Naive thymus-derived CD4-positive, alpha-beta T cell (primary cell): ENCODE results near the gene CBX3. TPM values are rescaled to one million over a fixed set of nuclear protein-coding genes. Genes with fewer than 3 reads are reported as not detected.
A peak's percentile ranks its signal among the peaks of the same experiment; 100 is the strongest.
"Not testable (repeated sequence)": the region's sequence is repeated elsewhere in the genome, so short reads cannot be mapped to it uniquely, and the experiment has no call there.

Experiments
- ATAC-seq: fragments of 150-1000 bp; cut with Tn5 transposase; 2 replicates; pipeline ENCODE4 v1.10.0; 2021; ENCODE audit warnings: mild to moderate bottlenecking, moderate library complexity
- CTCF ChIA-PET: fragments of 350-600 bp; sonication (Branson Sonifier 250); formaldehyde crosslinking; loops from one replicate; lab custom pipeline; 2021; ENCODE audit warnings: antibody characterized with exemption; lab: Charles Lee
- POLR2A ChIA-PET: fragments of 350-600 bp; sonication (Branson Sonifier 250); formaldehyde crosslinking; loops from one replicate; lab custom pipeline; 2021; ENCODE audit warnings: antibody characterized with exemption, inconsistent platforms; lab: Charles Lee
- DNase-seq, 9 donors: peaks; one replicate each; pipeline versions ENCODE4 v3.0.0 to v3.0.0-alpha.2; 2020 to 2022; ENCODE audit warnings: mixed read lengths in 1 of 9
- H3K27ac ChIP-seq: one replicate; pipeline ENCODE4 v1.7.0; 2013; ENCODE audit warnings: mild to moderate bottlenecking, low read depth, low read length, moderate library complexity
- H3K27me3 ChIP-seq, 2 donors: one replicate each; pipeline ENCODE4 v1.7.0; 2013; ENCODE audit warnings: low read length in 2 of 2, mild to moderate bottlenecking in 2 of 2, moderate library complexity in 2 of 2; ENCODE audit not compliant: control insufficient read depth in 2 of 2, insufficient read depth in 2 of 2
- H3K36me3 ChIP-seq, 3 experiments: 1 replicate in 2 of 3; 2 replicates in 1 of 3; pipeline ENCODE4 v1.7.0; 2013; ENCODE audit warnings: low read length in 3 of 3, mild to moderate bottlenecking in 3 of 3, moderate library complexity in 1 of 3; ENCODE audit not compliant: insufficient read depth in 3 of 3, control insufficient read depth in 2 of 3
- H3K4me1 ChIP-seq, 2 donors: one replicate each; pipeline ENCODE4 v1.7.0; 2013; ENCODE audit warnings: low read length in 2 of 2, mild to moderate bottlenecking in 2 of 2, moderate library complexity in 1 of 2; ENCODE audit not compliant: control insufficient read depth in 2 of 2, insufficient read depth in 2 of 2
- H3K4me3 ChIP-seq: 2 replicates; pipeline ENCODE4 v1.7.0; 2013; ENCODE audit warnings: mild to moderate bottlenecking, low read length
- H3K9me3 ChIP-seq, 3 experiments: 1 replicate in 2 of 3; 2 replicates in 1 of 3; pipeline ENCODE4 v1.7.0; 2013; ENCODE audit warnings: low read length in 3 of 3; ENCODE audit not compliant: control insufficient read depth in 2 of 3
- H3K27ac Mint-ChIP-seq, 9 donors: one replicate each; pipeline ENCODE4 v1.8.0; 2020 to 2022; ENCODE audit warnings: mixed read lengths in 9 of 9, mild to moderate bottlenecking in 8 of 9, moderate library complexity in 5 of 9, inconsistent platforms in 2 of 9
- H3K27me3 Mint-ChIP-seq, 5 donors: one replicate each; pipeline ENCODE4 v1.8.0; 2021 to 2022; ENCODE audit warnings: mixed read lengths in 5 of 5, mild to moderate bottlenecking in 1 of 5
- H3K36me3 Mint-ChIP-seq, 5 donors: one replicate each; pipeline ENCODE4 v1.8.0; 2020 to 2022; ENCODE audit warnings: mixed read lengths in 5 of 5, mild to moderate bottlenecking in 3 of 5, inconsistent platforms in 1 of 5
- H3K4me1 Mint-ChIP-seq, 7 donors: one replicate each; pipeline ENCODE4 v1.8.0; 2020 to 2022; ENCODE audit warnings: mixed read lengths in 7 of 7, mild to moderate bottlenecking in 3 of 7, inconsistent platforms in 1 of 7
- H3K4me3 Mint-ChIP-seq, 10 donors: one replicate each; pipeline ENCODE4 v1.8.0; 2020 to 2022; ENCODE audit warnings: mild to moderate bottlenecking in 10 of 10, mixed read lengths in 10 of 10, moderate library complexity in 6 of 10, inconsistent platforms in 2 of 10
- H3K9me3 Mint-ChIP-seq, 11 donors: one replicate each; pipeline ENCODE4 v1.8.0; 2020 to 2022; ENCODE audit warnings: mixed read lengths in 11 of 11, mild to moderate bottlenecking in 4 of 11, inconsistent platforms in 1 of 11, moderate library complexity in 1 of 11
- intact Hi-C, 2 donors: fragments of 100-400 bp; cut with micrococcal nuclease; formaldehyde crosslinking; loops; one replicate each; pipeline ENCODE4 v1.15.1; 2023
- polyA plus RNA-seq, 2 donors: library from polyadenylated mRNA; unstranded; fragments of 300-500 nt; fragmentation: Illumina TruSeq; gene quantifications; one replicate each; pipeline ENCODE4 v1.2.3, GENCODE V29; 2021
- total RNA-seq, 6 experiments: library from RNA in 5 of 6; stranded (reverse) in 5 of 6; gene quantifications; 1 replicate in 5 of 6; 2 replicates in 1 of 6; pipeline ENCODE4 v1.2.3 and lab custom pipeline; 2021 to 2026

The CBX3 gene
- total and polyA plus RNA-seq, 7 experiments from 2014 or later: 86.9 to 214 (median 112) TPM

DNA sequence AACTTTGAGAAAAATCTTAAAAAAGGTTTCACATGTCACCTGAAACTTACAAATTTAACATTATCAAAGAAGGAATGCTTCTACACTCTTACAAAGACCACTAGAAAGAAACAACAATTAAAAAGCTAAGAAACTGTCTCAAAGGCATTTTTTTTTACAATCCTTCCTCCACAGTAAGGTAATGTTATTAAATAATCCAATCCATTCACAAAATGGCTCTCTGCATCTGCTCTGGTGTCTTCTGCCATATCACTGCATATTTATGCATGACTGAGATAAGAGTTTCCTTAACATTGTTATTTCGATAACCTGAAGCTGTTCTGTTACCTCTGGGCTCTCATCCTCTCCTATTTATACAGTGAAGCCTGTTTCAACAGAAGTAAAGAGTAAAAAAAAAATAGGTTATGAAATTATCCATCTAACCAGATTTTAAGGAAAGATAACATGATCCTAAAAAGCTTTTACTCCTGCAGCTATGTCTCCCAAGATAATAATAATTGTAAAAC, 9.5 kb upstream of the CBX3 start:
- H3K4me3 Mint-ChIP-seq: peak overlapping the region; percentile 30 to 100 (median 62)
- H3K27ac Mint-ChIP-seq: peak overlapping the region in 8 of 9 donors; percentile 10 to 99 (median 72)
- ChIA-PET POLR2A (interaction anchor here (0.7 to 13.1 kb wide), 12 partner anchors 8 to 1226 kb away, joined by 3 to 289 read pairs (median 6); partner anchors contain the start of genes CBX3, HNRNPA2B1 and NFE2L3), CTCF (interaction anchor here (0.6 to 10.0 kb wide), 8 partner anchors 12 to 300 kb away, joined by 3 to 177 read pairs (median 4); no protein-coding TSS in a partner anchor)
- H3K9me3 Mint-ChIP-seq: peaks cover 0 to 3% (median 0%) of the 10 kb centered on the region in 11 donors
- H3K36me3 ChIP-seq: peaks cover 49 to 80% (median 52%) of the 10 kb centered on the region in 3 experiments
- intact Hi-C loops: loop anchor here in 1 of 2 donors (2.0 kb wide), 1 partner anchor 21 kb away; no protein-coding TSS in a partner anchor
- H3K36me3 Mint-ChIP-seq: peaks cover 30 to 80% (median 67%) of the 10 kb centered on the region in 5 donors
- H3K4me3 ChIP-seq: peak overlapping the region; percentile 8
- peak overlapping the region; percentile 36 for H3K27ac ChIP-seq
- no peaks in the 10 kb centered on the region for H3K27me3 ChIP-seq
- peaks cover 65 to 98% (median 88%) of the 10 kb centered on the region in 7 donors for H3K4me1 Mint-ChIP-seq
- H3K27me3 Mint-ChIP-seq: no peaks in the 10 kb centered on the region
- H3K4me1 ChIP-seq: peaks cover 54 to 60% of the 10 kb centered on the region in 2 donors
- H3K9me3 ChIP-seq: no peaks in the 10 kb centered on the region
- ATAC-seq (no peak), DNase-seq (no peak)

DNA sequence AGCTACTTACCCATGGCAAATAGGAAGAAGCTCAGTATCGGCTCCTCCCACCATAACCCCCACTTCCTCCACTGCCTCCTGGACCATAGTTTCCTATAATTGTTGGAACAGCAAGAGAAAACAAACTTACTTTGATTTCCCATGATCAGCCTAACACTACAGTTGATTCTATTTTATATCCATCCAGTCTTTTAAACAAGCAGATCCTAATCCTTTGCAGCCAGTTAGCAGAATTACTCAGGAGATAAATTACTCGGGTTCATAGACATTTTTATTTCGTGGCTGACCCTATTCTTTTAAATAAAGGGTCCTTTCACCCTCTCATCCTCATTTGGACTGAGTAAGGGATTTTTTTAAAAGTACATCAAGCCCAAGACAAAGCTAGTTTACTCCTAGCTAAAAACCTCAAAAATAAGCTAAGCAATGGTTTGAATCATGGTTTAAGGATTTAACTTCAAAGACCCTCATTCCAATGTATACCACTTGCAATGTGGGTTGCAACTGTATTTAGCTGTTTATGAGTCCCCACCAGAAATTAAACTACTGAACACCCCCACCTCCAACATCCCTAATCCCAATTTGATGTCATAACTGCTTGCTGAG, 9.0 kb upstream of the CBX3 start:
- H3K9me3 Mint-ChIP-seq: peaks cover 0 to 3% (median 0%) of the 10 kb centered on the region in 11 donors
- no peaks in the 10 kb centered on the region for H3K27me3 ChIP-seq
- POLR2A ChIA-PET: interaction anchor here (0.6 to 13.1 kb wide), 12 partner anchors 7 to 1227 kb away, joined by 3 to 289 read pairs (median 6); partner anchors contain the start of genes CBX3, HNRNPA2B1 and NFE2L3
- H3K4me3 ChIP-seq: peak overlapping the region; percentile 8
- peak overlapping the region; percentile 30 to 100 (median 64) for H3K4me3 Mint-ChIP-seq
- H3K4me1 Mint-ChIP-seq: peaks cover 65 to 98% (median 88%) of the 10 kb centered on the region in 7 donors
- peak overlapping the region; percentile 36 for H3K27ac ChIP-seq
- CTCF ChIA-PET: interaction anchor here (0.6 to 10.0 kb wide), 7 partner anchors 12 to 300 kb away, joined by 3 to 177 read pairs (median 4); partner anchors contain the start of gene NFE2L3
- peaks cover 30 to 80% (median 72%) of the 10 kb centered on the region in 5 donors for H3K36me3 Mint-ChIP-seq
- DNase-seq (no peak), ATAC-seq (no peak)
- no peaks in the 10 kb centered on the region for H3K9me3 ChIP-seq
- peaks cover 54 to 86% (median 58%) of the 10 kb centered on the region in 3 experiments for H3K36me3 ChIP-seq
- peaks cover 59 to 65% of the 10 kb centered on the region in 2 donors for H3K4me1 ChIP-seq
- peak overlapping the region; percentile 30 to 99 (median 72) for H3K27ac Mint-ChIP-seq
- no peaks in the 10 kb centered on the region for H3K27me3 Mint-ChIP-seq
- intact Hi-C loops: no loop called here

GRCh38 chr7:26193432-26194207, 7.9 kb upstream of the CBX3 start:
- Mint-ChIP-seq H3K4me3 (peak overlapping the region; percentile 40 to 100 (median 72)), H3K4me1 (peaks cover 65 to 92% (median 83%) of the 10 kb centered on the region in 7 donors)
- no peak overlapping the region for H3K4me3 ChIP-seq

DNA sequence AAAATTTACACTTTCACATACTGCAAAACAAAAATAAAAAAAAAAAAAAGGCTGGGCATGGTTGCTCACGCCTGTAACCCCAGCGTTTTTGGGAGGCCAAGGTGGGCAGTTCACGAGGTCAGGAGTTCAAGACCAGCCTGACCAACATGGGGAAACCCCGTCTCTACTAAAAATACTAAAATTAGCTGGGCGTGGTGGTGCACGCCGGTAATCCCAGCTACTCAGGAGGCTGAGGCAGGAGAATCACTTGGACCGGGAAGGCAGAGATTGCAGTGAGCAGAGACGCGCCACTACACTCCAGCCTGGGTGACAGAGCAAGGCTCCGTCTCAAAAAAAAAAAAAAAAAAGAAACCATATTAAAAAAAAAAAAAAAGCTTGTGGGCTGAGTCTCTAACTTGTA, 6.8 kb upstream of the CBX3 start:
- H3K4me1 ChIP-seq: peaks cover 56 to 68% of the 10 kb centered on the region in 2 donors

More at GRCh38 chr7:26193432-26194207, 7.9 kb upstream of the CBX3 start:
- ATAC-seq (peak; percentile 17), DNase-seq (no peak)
- H3K27ac Mint-ChIP-seq: peak overlapping the region; percentile 49 to 99 (median 81)
- H3K9me3 Mint-ChIP-seq: peaks cover 0 to 3% (median 0%) of the 10 kb centered on the region in 11 donors
- Histone ChIP-seq H3K27me3 (no peaks in the 10 kb centered on the region), H3K4me1 (peaks cover 56 to 68% of the 10 kb centered on the region in 2 donors), H3K27ac (peak overlapping the region; percentile 36), H3K36me3 (peaks cover 54 to 83% (median 58%) of the 10 kb centered on the region in 3 experiments), H3K9me3 (no peaks in the 10 kb centered on the region)
- CTCF ChIA-PET: interaction anchor here (0.6 to 10.0 kb wide), 4 partner anchors 22 to 301 kb away, joined by 3 to 177 read pairs (median 9); no protein-coding TSS in a partner anchor
- H3K36me3 Mint-ChIP-seq: peaks cover 30 to 81% (median 75%) of the 10 kb centered on the region in 5 donors
- POLR2A ChIA-PET: interaction anchor here (1.3 to 13.1 kb wide), 8 partner anchors 8 to 103 kb away, joined by 3 to 289 read pairs (median 12); partner anchors contain the start of genes CBX3 and NFE2L3
- no peaks in the 10 kb centered on the region for H3K27me3 Mint-ChIP-seq
- intact Hi-C loops: no loop called here

DNA sequence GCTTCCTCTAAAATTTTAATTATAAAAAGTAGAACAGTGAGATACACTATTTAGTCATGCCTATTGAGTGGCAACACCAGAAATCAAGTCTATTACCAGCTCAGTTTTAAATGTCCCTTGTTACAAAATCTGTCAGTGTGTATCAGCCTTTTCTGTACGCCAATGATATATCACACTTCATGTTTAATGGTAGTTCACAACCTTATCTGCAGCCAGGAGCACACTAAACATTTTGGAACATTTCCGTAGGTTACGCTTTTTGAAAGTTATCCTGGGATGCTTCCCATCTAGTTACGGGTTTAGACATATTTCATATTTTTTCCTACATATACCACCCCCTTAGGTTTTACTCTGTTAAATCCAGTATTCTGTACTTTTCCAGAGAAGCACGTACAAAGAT, 6.4 kb upstream of the CBX3 start:
- Mint-ChIP-seq H3K36me3 (peaks cover 33 to 82% (median 80%) of the 10 kb centered on the region in 5 donors), H3K4me1 (peaks cover 61 to 84% (median 72%) of the 10 kb centered on the region in 7 donors), H3K9me3 (peaks cover 0 to 11% (median 0%) of the 10 kb centered on the region in 11 donors), H3K27me3 (peaks cover 0 to 2% (median 0%) of the 10 kb centered on the region in 5 donors), H3K4me3 (peak overlapping the region in 9 of 10 donors; percentile 13 to 100 (median 98)), H3K27ac (peak overlapping the region in 6 of 9 donors; percentile 55 to 99 (median 76))
- Histone ChIP-seq H3K9me3 (no peaks in the 10 kb centered on the region), H3K27ac (no peak overlapping the region), H3K27me3 (no peaks in the 10 kb centered on the region), H3K36me3 (peaks cover 50 to 84% (median 52%) of the 10 kb centered on the region in 3 experiments), H3K4me1 (peaks cover 56 to 66% of the 10 kb centered on the region in 2 donors), H3K4me3 (no peak overlapping the region)
- no peak for DNase-seq
- ChIA-PET CTCF (interaction anchor here (0.6 to 10.0 kb wide), 4 partner anchors 40 to 178 kb away, joined by 3 to 177 read pairs (median 10); no protein-coding TSS in a partner anchor), POLR2A (interaction anchor here (0.5 to 13.1 kb wide), 7 partner anchors 10 to 105 kb away, joined by 3 to 289 read pairs (median 8); partner anchors contain the start of gene NFE2L3)
- no peak for ATAC-seq
- intact Hi-C loops: loop anchor here in 1 of 2 donors (5.0 kb wide), 1 partner anchor 303 kb away; no protein-coding TSS in a partner anchor

More for the DNA sequence above, 6.8 kb upstream of the CBX3 start:
- H3K27me3 Mint-ChIP-seq, H3K9me3 Mint-ChIP-seq, H3K9me3 ChIP-seq, ATAC-seq, H3K27me3 ChIP-seq, DNase-seq: not testable (repeated sequence)
- peak overlapping the region; percentile 6 for H3K4me3 ChIP-seq
- ChIA-PET CTCF (interaction anchor here (0.6 to 10.0 kb wide), 4 partner anchors 39 to 178 kb away, joined by 3 to 177 read pairs (median 10); no protein-coding TSS in a partner anchor), POLR2A (interaction anchor here (0.5 to 13.1 kb wide), 7 partner anchors 11 to 104 kb away, joined by 3 to 289 read pairs (median 8); partner anchors contain the start of gene NFE2L3)
- peak overlapping the region; percentile 24 for H3K27ac ChIP-seq
- H3K4me3 Mint-ChIP-seq: peak overlapping the region in 9 of 10 donors; percentile 67 to 100 (median 94)
- H3K36me3 Mint-ChIP-seq: peaks cover 33 to 82% (median 80%) of the 10 kb centered on the region in 5 donors
- H3K27ac Mint-ChIP-seq: peak overlapping the region in 6 of 9 donors; percentile 20 to 99 (median 82)
- H3K36me3 ChIP-seq: peaks cover 50 to 81% (median 56%) of the 10 kb centered on the region in 3 experiments
- intact Hi-C loops: loop anchor here in 1 of 2 donors (5.0 kb wide), 1 partner anchor 302 kb away; no protein-coding TSS in a partner anchor
- H3K4me1 Mint-ChIP-seq: peaks cover 63 to 86% (median 75%) of the 10 kb centered on the region in 7 donors
